ENCODE measurements around the gene NRTN. TPM values are rescaled to one million over a fixed set of nuclear protein-coding genes. Genes with fewer than 3 reads are reported as not detected.

The NRTN gene
- total and polyA plus RNA-seq, 2 of the 13 experiments (the other 11 are each of a cell fraction or from before 2014, with no cell fraction given): 4.1 to 5.3 TPM

- ATAC-seq (no peak), FAIRE-seq (no peak), DNase-seq (ENCODE audit: low spot score) (no peak)
- no peaks in the 10 kb centered on the region for H3K9me3 ChIP-seq (ENCODE audit: low read length)
- peaks cover 31% of the 10 kb centered on the region for H3K4me1 ChIP-seq (ENCODE audit: insufficient read depth, low read length)
- H3K79me2 ChIP-seq (ENCODE audit: insufficient read depth, low read length): no peaks in the 10 kb centered on the region
- H3K36me3 ChIP-seq (replicated peaks in 1 of 2; ENCODE audit: control insufficient read depth in 1 of 2, insufficient read depth in 2 of 2, low read length in 2 of 2): no peaks in the 10 kb centered on the region
- intact Hi-C loops (cut with micrococcal nuclease; ENCODE audit: unreplicated experiment): no loop called here
- no peak overlapping the region for H3K27ac ChIP-seq (ENCODE audit: extremely low read length, insufficient read depth, low read length)
- H2AFZ ChIP-seq (ENCODE audit: low read length): no peak overlapping the region
- H4K20me1 ChIP-seq (ENCODE audit: insufficient read depth, low read length): peaks cover 2% of the 10 kb centered on the region; the same call in 1 of the 2 replicates
- ChIA-PET POLR2A (interaction anchor here (1.2 kb wide), 1 partner anchor 12 kb away, joined by 4 read pairs; no protein-coding TSS in a partner anchor), CTCF (ENCODE audit: low intra/inter-chr PET ratio, low total read pairs) (no interaction called here)
- TF ChIP-seq U2AF2 (IDR thresholded peaks at IDR 0.05; ENCODE audit: low read depth, low read length) (no peak), ZNF432 (CRISPR knock-in tag; IDR thresholded peaks at IDR 0.05; ENCODE audit: borderline replicate concordance) (no peak), RBM22 (optimal IDR thresholded peaks at IDR 0.05; ENCODE audit: low read length) (peak; percentile 15), ZNF24 (IDR thresholded peaks at IDR 0.05) (peak; percentile 85), NFIB (CRISPR knock-in tag; IDR thresholded peaks at IDR 0.05; ENCODE audit: borderline replicate concordance) (no peak), ZFP82 (CRISPR knock-in tag; IDR thresholded peaks at IDR 0.05; ENCODE audit: borderline replicate concordance) (no peak), ZNF589 (CRISPR knock-in tag; conservative IDR thresholded peaks at IDR 0.05) (no peak), ZNF570 (CRISPR knock-in tag; IDR thresholded peaks at IDR 0.05; ENCODE audit: borderline replicate concordance) (no peak), KLF16 (CRISPR knock-in tag; IDR thresholded peaks at IDR 0.05) (no peak), ZNF569 (CRISPR knock-in tag; IDR thresholded peaks at IDR 0.05; ENCODE audit: borderline replicate concordance) (no peak), YY1 (IDR thresholded peaks at IDR 0.05; ENCODE audit: insufficient read depth, insufficient replicate concordance, low read depth, low read length) (no peak), MTF1 (CRISPR knock-in tag; IDR thresholded peaks at IDR 0.05) (no peak), FIP1L1 (IDR thresholded peaks at IDR 0.05; ENCODE audit: borderline replicate concordance, insufficient read depth, low read depth, low read length) (no peak), ARNT2 (CRISPR knock-in tag; IDR thresholded peaks at IDR 0.05; ENCODE audit: low read depth) (no peak), POLR2A (IDR thresholded peaks at IDR 0.05; ENCODE audit: insufficient read depth in 1 of 2, low read depth in 2 of 2, low read length in 2 of 2) (peak in 1 of 2 experiments; percentile 51; a peak in 2 of 4 replicates)
- TF ChIP-seq, protein P1, sequence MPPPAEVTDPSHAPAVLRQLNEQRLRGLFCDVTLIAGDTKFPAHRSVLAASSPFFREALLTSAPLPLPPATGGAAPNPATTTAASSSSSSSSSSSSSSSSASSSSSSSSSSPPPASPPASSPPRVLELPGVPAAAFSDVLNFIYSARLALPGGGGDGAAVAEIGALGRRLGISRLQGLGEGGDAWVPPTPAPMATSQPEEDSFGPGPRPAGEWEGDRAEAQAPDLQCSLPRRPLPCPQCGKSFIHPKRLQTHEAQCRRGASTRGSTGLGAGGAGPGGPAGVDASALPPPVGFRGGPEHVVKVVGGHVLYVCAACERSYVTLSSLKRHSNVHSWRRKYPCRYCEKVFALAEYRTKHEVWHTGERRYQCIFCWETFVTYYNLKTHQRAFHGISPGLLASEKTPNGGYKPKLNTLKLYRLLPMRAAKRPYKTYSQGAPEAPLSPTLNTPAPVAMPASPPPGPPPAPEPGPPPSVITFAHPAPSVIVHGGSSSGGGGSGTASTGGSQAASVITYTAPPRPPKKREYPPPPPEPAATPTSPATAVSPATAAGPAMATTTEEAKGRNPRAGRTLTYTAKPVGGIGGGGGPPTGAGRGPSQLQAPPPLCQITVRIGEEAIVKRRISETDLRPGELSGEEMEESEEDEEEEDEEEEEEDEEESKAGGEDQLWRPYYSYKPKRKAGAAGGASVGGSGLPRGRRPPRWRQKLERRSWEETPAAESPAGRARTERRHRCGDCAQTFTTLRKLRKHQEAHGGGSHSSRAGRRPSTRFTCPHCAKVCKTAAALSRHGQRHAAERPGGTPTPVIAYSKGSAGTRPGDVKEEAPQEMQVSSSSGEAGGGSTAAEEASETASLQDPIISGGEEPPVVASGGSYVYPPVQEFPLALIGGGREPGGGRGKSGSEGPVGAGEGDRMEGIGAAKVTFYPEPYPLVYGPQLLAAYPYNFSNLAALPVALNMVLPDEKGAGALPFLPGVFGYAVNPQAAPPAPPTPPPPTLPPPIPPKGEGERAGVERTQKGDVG (CRISPR knock-in tag; IDR thresholded peaks at IDR 0.05; ENCODE audit: borderline replicate concordance): no peak
- no peaks in the 10 kb centered on the region for H3K27me3 ChIP-seq (ENCODE audit: control insufficient read depth in 1 of 2, insufficient read depth in 2 of 2, low read length in 2 of 2)
- BruUV-seq (replicated peaks): no TSS peak
- in situ Hi-C loops (cut with HindIII; ENCODE audit: extremely low pct_ligation_motif_present, low pct_unique_long_range_greater_than_20kb): no loop called here
- H3K4me3 ChIP-seq (replicated peaks in 1 of 3; ENCODE audit: insufficient read depth in 1 of 3, low read depth in 2 of 3, low read length in 3 of 3): peak overlapping the region in 1 of 3 experiments; percentile 42; a peak in 1 of 6 replicates
- peak overlapping the region; percentile 58 for H3K4me2 ChIP-seq (ENCODE audit: low read depth, low read length)
- no peak overlapping the region for H3K9ac ChIP-seq (ENCODE audit: insufficient read depth, low read depth, low read length)
- WGBS (ENCODE audit: low lambda C conversion rate): 74% methylated on average over 5 of the region's 8 CpGs
Observed at GRCh38 chr19:5821521-5822180, 16.8 kb downstream of the NRTN start.
